ENCODE data around the gene C2orf69.

The C2orf69 gene

DNA sequence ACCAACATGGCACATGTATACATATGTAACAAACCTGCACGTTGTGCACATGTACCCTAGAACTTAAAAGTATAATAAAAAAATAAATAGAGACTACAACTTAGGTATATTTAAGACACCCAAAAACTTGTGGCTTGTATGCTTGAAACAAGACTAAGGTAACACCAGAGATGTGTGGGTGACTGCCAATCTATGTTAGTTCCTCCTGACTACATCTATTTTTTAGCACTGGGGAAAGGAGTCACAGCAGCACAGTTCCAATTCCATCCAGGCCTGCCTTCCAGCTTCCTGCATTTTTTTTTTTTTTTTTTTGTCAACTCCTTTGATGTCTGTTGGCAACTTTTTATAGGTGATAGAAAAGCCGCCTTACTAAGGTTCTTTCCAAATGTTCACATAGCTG lies 18.2 kb downstream of the C2orf69 start:
- H3K4me3 ChIP-seq: no peak overlapping the region
- peaks cover 17% of the 10 kb centered on the region for H3K4me1 ChIP-seq
- no peaks in the 10 kb centered on the region for H3K27me3 ChIP-seq (ENCODE audit: low read depth)
- no peak for DNase-seq (ENCODE audit: low spot score in 2 of 2)
- peaks cover 55% of the 10 kb centered on the region for H3K36me3 ChIP-seq (replicated peaks)
- in situ Hi-C loops (cut with MboI; ENCODE audit: low sequenced_read_pairs): no loop called here
- no peaks in the 10 kb centered on the region for H3K9me3 ChIP-seq

- Histone ChIP-seq H3K4me1 (peaks cover 17% of the 10 kb centered on the region), H3K9me3 (no peaks in the 10 kb centered on the region), H3K4me3 (no peak overlapping the region), H3K27me3 (ENCODE audit: low read depth) (no peaks in the 10 kb centered on the region), H3K36me3 (replicated peaks) (peaks cover 50% of the 10 kb centered on the region)
- no peak for DNase-seq (ENCODE audit: low spot score in 2 of 2)
- in situ Hi-C loops (cut with MboI; ENCODE audit: low sequenced_read_pairs): no loop called here
Measured at GRCh38 chr2:199932312-199932855, 21.3 kb downstream of the C2orf69 start.

DNA sequence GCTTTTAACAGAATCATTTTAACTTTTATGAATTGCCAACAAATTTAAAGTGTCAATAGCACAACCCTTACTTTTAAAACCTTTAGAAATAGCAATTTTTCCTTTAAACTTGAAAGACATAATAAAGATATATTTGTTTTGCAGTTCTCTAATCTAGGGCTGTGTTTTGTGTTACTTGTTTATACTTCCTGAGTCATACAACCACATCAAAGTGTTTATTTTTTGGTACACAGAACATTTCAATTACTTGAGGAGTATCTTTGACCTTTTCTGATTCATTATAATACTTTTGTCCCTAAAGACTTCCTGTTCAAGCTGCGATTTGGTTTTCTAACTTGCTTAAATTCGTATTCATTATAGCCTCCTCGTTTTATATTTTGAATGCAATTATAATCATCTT lies 22.4 kb downstream of the C2orf69 start:
- Histone ChIP-seq H3K9me3 (no peaks in the 10 kb centered on the region), H3K36me3 (replicated peaks) (peaks cover 53% of the 10 kb centered on the region), H3K27me3 (ENCODE audit: low read depth) (no peaks in the 10 kb centered on the region), H3K4me1 (peaks cover 7% of the 10 kb centered on the region), H3K4me3 (no peak overlapping the region)
- DNase-seq (ENCODE audit: low spot score in 2 of 2): no peak
- in situ Hi-C loops (cut with MboI; ENCODE audit: low sequenced_read_pairs): no loop called here

GRCh38 chr2:199936554-199936953 lies 25.5 kb downstream of the C2orf69 start:
- Histone ChIP-seq H3K36me3 (replicated peaks) (peaks cover 58% of the 10 kb centered on the region), H3K4me3 (no peak overlapping the region), H3K4me1 (no peaks in the 10 kb centered on the region), H3K27me3 (ENCODE audit: low read depth) (no peaks in the 10 kb centered on the region), H3K9me3 (no peaks in the 10 kb centered on the region)
- in situ Hi-C loops (cut with MboI; ENCODE audit: low sequenced_read_pairs): no loop called here
- DNase-seq (ENCODE audit: low spot score in 2 of 2): no peak

- DNase-seq (ENCODE audit: low spot score in 2 of 2): peak in 1 of 2 experiments; percentile 47
- peaks cover 56% of the 10 kb centered on the region for H3K36me3 ChIP-seq (replicated peaks)
- H3K27me3 ChIP-seq (ENCODE audit: low read depth): no peaks in the 10 kb centered on the region
- H3K4me1 ChIP-seq: no peaks in the 10 kb centered on the region
- in situ Hi-C loops (cut with MboI; ENCODE audit: low sequenced_read_pairs): no loop called here
- H3K4me3 ChIP-seq: no peak overlapping the region
- H3K9me3 ChIP-seq: no peaks in the 10 kb centered on the region
Measured at GRCh38 chr2:199940373-199940772, 29.3 kb downstream of the C2orf69 start.

- no peak overlapping the region for H3K4me3 ChIP-seq
- DNase-seq (ENCODE audit: low spot score in 2 of 2): no peak
- H3K9me3 ChIP-seq: no peaks in the 10 kb centered on the region
- in situ Hi-C loops (cut with MboI; ENCODE audit: low sequenced_read_pairs): no loop called here
- H3K4me1 ChIP-seq: no peaks in the 10 kb centered on the region
- peaks cover 74% of the 10 kb centered on the region for H3K36me3 ChIP-seq (replicated peaks)
- H3K27me3 ChIP-seq (ENCODE audit: low read depth): no peaks in the 10 kb centered on the region
Measured at GRCh38 chr2:199943373-199943772, 32.3 kb downstream of the C2orf69 start.

GRCh38 chr2:199946196-199946595 lies 35.1 kb downstream of the C2orf69 start:
- no peak overlapping the region for H3K4me3 ChIP-seq
- H3K36me3 ChIP-seq (replicated peaks): peaks cover 64% of the 10 kb centered on the region
- no peaks in the 10 kb centered on the region for H3K27me3 ChIP-seq (ENCODE audit: low read depth)
- in situ Hi-C loops (cut with MboI; ENCODE audit: low sequenced_read_pairs): no loop called here
- H3K9me3 ChIP-seq: no peaks in the 10 kb centered on the region
- no peaks in the 10 kb centered on the region for H3K4me1 ChIP-seq
- DNase-seq (ENCODE audit: low spot score in 2 of 2): no peak

DNA sequence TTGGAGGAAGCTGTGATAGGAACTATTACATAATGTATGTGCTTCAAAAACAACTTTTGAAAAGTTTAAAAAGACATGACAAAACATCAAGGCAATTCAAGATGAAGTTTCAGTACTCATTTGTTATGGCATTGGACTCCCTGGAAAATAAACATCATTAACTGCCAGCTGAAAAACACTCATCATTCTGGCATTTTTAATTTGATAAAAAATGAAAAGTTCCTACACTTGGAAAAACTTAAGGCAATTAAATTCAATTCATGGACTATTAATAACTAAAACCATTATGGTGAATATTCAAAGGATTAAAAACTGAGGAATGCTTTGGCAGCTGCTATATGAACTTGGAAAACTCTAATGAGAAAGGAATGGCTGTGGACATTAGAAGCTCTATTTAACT lies 35.7 kb downstream of the C2orf69 start:
- H3K4me1 ChIP-seq: no peaks in the 10 kb centered on the region
- DNase-seq (ENCODE audit: low spot score in 2 of 2): no peak
- in situ Hi-C loops (cut with MboI; ENCODE audit: low sequenced_read_pairs): no loop called here
- no peaks in the 10 kb centered on the region for H3K27me3 ChIP-seq (ENCODE audit: low read depth)
- no peaks in the 10 kb centered on the region for H3K9me3 ChIP-seq
- H3K36me3 ChIP-seq (replicated peaks): peaks cover 64% of the 10 kb centered on the region
- no peak overlapping the region for H3K4me3 ChIP-seq

- peaks cover 44% of the 10 kb centered on the region for H3K36me3 ChIP-seq (replicated peaks)
- H3K4me1 ChIP-seq: peaks cover 5% of the 10 kb centered on the region; the same call in 1 of the 2 replicates
- H3K9me3 ChIP-seq: no peaks in the 10 kb centered on the region
- in situ Hi-C loops (cut with MboI; ENCODE audit: low sequenced_read_pairs): loop anchor here (10.0 kb wide), 1 partner anchor 864 kb away; the partner anchor contains the start of gene BZW1
- no peak for DNase-seq (ENCODE audit: low spot score in 2 of 2)
- no peak overlapping the region for H3K4me3 ChIP-seq
- no peaks in the 10 kb centered on the region for H3K27me3 ChIP-seq (ENCODE audit: low read depth)
Measured at GRCh38 chr2:199950396-199950795, 39.3 kb downstream of the C2orf69 start.

GRCh38 chr2:199951023-199951422 lies 39.9 kb downstream of the C2orf69 start:
- peaks cover 5% of the 10 kb centered on the region; the same call in 1 of the 2 replicates for H3K4me1 ChIP-seq
- in situ Hi-C loops (cut with MboI; ENCODE audit: low sequenced_read_pairs): loop anchor here (10.0 kb wide), 1 partner anchor 864 kb away; the partner anchor contains the start of gene BZW1
- no peak for DNase-seq (ENCODE audit: low spot score in 2 of 2)
- H3K27me3 ChIP-seq (ENCODE audit: low read depth): no peaks in the 10 kb centered on the region
- H3K4me3 ChIP-seq: no peak overlapping the region
- H3K9me3 ChIP-seq: no peaks in the 10 kb centered on the region
- peaks cover 41% of the 10 kb centered on the region for H3K36me3 ChIP-seq (replicated peaks)

GRCh38 chr2:199955007-199955338 lies 43.9 kb downstream of the C2orf69 start:
- peaks cover 10% of the 10 kb centered on the region for H3K4me1 ChIP-seq
- no peaks in the 10 kb centered on the region for H3K9me3 ChIP-seq
- peaks cover 22% of the 10 kb centered on the region for H3K36me3 ChIP-seq (replicated peaks)
- peak in 1 of 2 experiments; percentile 63 for DNase-seq (ENCODE audit: low spot score in 2 of 2)
- peak overlapping the region; percentile 89 for H3K4me3 ChIP-seq
- in situ Hi-C loops (cut with MboI; ENCODE audit: low sequenced_read_pairs): loop anchor here (10.0 kb wide), 1 partner anchor 860 kb away; the partner anchor contains the start of gene BZW1
- H3K27me3 ChIP-seq (ENCODE audit: low read depth): no peaks in the 10 kb centered on the region

DNA sequence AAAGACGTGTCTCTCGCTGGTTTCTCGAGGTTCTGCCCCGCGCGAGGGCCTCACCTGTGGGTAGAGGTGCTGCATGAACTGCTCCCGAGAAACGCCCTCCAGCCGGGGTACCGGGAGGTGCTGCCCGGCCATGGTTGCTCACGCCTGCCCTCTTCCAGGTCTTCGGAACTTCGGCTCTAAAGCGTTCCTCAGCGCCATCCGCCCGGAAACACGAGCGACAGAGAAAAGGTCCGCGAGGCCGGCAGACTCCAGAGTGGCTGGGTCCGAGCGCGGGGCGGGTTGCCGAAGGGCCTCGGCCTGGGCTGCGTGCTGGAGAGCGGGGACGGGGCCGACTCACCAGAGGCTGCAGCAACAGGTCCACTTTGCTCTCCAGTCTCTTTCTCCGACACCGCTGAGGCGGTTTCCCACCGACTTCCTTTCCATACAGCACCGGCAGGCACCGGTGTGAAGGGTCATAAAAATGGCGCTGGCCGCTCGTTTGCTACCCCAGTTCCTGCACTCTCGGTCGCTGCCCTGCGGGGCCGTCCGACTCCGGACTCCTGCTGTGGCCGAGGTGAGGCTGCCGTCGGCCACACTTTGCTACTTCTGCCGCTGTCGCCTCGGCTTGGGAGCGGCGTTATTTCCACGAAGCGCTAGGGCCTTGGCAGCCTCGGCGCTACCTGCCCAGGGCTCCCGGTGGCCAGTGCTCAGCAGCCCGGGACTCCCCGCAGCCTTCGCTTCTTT lies 44.4 kb downstream of the C2orf69 start, which contains the start of the genes MAIP1 and TYW5:
Gene MAIP1, plus strand, starts transcription at position 244 of the 723 bp plus-strand sequence. Its CDS starts 217 bp downstream, at position 461.
Gene TYW5, minus strand, starts transcription at position 153 of the 723 bp plus-strand sequence. Its CDS starts 21 bp downstream, at position 132.
- H3K9me3 ChIP-seq: no peaks in the 10 kb centered on the region
- H3K4me1 ChIP-seq: peaks cover 10% of the 10 kb centered on the region
- H3K4me3 ChIP-seq: peak within 1 kb of the TSS; percentile 89
- peaks cover 22% of the 10 kb centered on the region for H3K36me3 ChIP-seq (replicated peaks)
- peak; percentile 79 to 88 for DNase-seq (ENCODE audit: low spot score in 2 of 2)
- in situ Hi-C loops (cut with MboI; ENCODE audit: low sequenced_read_pairs): loop anchor here (10.0 kb wide), 1 partner anchor 859 kb away; the partner anchor contains the start of gene BZW1
- no peaks in the 10 kb centered on the region for H3K27me3 ChIP-seq (ENCODE audit: low read depth)

DNA sequence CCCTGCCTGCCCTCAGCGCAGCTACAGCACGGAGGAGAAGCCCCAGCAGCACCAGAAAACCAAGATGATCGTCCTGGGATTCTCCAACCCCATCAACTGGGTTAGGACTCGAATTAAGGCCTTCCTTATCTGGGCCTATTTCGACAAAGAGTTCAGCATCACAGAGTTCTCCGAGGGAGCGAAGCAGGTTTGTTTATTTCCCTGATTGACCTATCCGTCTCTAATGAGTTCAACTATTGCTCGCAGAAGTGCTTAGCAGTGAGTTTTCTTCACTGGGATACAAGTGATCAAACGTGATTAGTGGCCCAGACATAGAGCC lies 44.9 kb downstream of the C2orf69 start:
- peak overlapping the region; percentile 89 for H3K4me3 ChIP-seq
- peaks cover 10% of the 10 kb centered on the region for H3K4me1 ChIP-seq
- H3K9me3 ChIP-seq: no peaks in the 10 kb centered on the region
- no peak for DNase-seq (ENCODE audit: low spot score in 2 of 2)
- in situ Hi-C loops (cut with MboI; ENCODE audit: low sequenced_read_pairs): loop anchor here (10.0 kb wide), 1 partner anchor 859 kb away; the partner anchor contains the start of gene BZW1
- peaks cover 27% of the 10 kb centered on the region for H3K36me3 ChIP-seq (replicated peaks)
- no peaks in the 10 kb centered on the region for H3K27me3 ChIP-seq (ENCODE audit: low read depth)

- Histone ChIP-seq H3K9me3 (no peaks in the 10 kb centered on the region), H3K27me3 (ENCODE audit: low read depth) (no peaks in the 10 kb centered on the region), H3K4me1 (peaks cover 10% of the 10 kb centered on the region), H3K4me3 (no peak overlapping the region), H3K36me3 (replicated peaks) (peaks cover 40% of the 10 kb centered on the region)
- DNase-seq (ENCODE audit: low spot score in 2 of 2): no peak
- in situ Hi-C loops (cut with MboI; ENCODE audit: low sequenced_read_pairs): loop anchor here (10.0 kb wide), 1 partner anchor 857 kb away; the partner anchor contains the start of gene BZW1
Measured at GRCh38 chr2:199958014-199958413, 46.9 kb downstream of the C2orf69 start.

Data from HAP-1 (cell line).